NCI-H345 treated with DMSO at 0.1 percent for 48 hours (cell line): Measurements from ENCODE around the gene ZNRD2.

ENCODE experiments used
- DNase-seq: peaks from one replicate; lab custom pipeline; 2025; ENCODE audit not compliant: unreplicated experiment; lab: John Stamatoyannopoulos, UW

ZNRD2 gene

DNA sequence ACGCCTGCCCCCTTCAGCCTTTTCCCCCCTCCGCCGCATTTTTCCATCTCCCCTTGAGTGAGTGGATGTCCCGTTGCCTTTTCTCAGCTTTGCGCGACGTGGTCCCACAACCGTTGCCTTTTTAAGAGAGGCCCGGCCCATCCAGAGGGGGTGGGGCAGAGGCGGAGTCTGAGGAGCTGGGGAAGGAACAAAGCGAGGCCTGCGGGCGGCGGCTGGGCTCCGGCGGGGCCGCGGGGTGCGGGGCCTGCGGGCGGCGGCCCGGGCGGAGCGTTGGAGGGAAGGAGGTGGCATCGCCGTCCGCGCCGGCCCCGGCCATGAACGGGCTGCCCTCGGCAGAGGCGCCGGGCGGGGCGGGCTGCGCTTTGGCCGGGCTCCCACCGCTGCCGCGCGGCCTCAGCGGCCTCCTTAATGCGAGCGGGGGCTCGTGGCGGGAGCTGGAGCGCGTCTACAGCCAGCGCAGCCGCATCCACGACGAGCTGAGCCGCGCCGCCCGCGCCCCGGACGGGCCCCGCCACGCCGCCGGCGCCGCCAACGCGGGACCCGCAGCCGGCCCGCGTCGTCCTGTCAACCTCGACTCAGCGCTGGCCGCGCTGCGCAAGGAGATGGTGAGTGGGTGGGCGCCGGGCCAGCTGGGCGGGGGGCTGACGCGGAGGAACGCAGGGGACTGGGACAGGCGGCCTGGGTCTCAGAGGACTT is 2.2 kb downstream of the ZNRD2 start, which contains the start of gene FAM89B:
TSS of gene FAM89B (plus strand) at position 183 of the 696 bp plus-strand sequence. CDS start at position 315, 132 bp downstream.
- DNase-seq, result peak; percentile 27

DNA sequence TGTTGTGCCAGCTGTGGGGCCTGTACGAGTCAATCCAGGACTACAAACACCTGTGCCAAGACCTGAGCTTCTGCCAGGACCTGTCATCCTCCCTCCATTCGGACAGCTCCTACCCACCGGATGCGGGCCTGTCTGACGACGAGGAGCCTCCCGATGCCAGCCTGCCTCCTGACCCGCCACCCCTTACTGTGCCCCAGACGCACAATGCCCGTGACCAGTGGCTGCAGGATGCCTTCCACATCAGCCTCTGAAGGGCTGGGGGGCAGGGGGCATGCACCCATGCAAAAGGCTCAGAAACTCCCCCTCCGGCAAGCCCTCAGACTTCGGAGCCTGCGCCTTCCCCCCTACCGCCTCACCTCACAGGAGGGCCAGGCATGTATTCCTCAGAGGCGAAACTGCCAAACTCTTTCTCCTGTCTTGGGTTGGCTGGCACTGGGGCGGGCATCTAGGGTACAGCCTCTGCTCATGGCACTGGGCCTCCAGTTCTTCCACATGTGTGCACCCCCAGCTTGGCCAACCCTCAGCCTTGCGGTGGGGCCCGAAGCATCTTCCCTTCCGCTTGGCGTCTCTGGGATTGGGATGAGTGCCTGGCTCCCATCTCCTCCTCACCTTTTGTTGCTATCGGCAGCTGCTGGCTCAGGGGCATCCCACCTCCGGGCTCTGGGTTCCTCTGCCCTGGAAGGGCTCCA is 3.3 kb downstream of the ZNRD2 start:
- no peak for DNase-seq

DNA sequence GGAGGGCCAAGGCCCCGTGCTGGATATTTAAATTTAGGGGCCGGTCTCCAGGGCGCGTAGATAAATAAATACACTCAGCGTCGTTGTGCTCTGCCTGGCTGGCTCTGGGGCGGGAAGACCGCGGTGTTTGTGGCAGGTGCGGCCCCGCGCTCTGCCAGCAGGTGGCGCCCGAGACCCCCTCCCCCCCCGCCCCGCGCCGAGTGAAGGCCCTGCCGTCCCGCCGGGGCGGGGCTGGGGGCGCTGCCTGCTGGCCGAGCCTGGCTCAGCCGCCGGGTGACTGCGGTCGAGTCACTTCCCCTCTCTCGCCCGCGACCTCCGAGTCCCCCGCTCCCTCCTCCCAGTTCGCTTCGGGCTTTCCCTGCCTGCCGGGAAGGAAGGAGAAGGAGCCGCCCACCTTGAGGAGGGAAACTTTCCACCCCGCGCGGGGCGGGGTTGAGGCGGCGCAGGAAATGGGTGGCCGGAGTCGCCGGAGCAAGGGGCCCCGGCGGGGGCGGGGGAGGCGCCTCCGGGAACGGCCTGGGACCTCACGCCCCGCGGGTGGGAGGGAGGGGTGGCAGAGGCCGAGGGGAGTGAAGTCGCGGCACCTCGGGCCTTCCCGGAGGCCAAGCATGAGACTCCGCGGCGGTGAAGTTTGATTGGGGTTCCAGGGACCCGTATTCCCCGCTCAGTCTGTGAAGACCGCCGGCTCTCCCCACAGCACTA is 4.0 kb downstream of the ZNRD2 start:
- DNase-seq, result peak; percentile 41

DNA sequence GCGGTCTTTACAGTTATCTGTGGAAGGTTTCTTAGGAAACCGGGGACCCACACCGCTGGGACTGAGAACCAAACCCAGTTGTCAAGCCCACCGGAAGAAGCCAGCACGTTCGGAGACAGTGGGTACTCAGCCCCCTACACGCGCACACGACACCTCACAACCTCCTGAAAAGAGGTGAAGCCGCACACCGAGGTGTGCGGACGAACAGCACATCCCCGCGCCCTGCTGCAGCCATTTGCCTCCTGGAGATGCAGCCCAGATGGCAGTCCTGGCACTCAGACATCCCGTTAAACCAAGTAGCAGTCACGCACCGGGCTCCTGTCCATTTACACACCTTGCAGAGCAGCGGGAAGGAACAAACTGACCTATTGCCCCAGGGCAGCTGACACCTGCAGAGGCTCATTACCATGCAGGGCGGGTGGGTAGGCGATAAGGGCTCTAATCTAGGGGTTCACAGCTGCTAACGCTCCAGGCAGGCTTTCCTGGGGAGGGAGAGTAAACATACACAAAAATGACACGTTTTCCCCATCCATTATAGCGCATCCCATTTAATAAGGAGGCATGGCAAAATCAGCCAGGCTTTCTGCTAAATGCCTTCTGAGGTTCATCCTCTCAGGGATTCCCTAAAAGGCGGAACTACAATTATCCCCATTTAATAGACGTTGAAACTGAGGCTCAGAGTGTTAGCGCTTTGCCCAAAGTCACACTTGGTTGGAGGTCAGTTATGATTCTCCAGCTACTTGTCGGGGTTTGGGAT is 4.7 kb downstream of the ZNRD2 start:
- no peak for DNase-seq

DNA sequence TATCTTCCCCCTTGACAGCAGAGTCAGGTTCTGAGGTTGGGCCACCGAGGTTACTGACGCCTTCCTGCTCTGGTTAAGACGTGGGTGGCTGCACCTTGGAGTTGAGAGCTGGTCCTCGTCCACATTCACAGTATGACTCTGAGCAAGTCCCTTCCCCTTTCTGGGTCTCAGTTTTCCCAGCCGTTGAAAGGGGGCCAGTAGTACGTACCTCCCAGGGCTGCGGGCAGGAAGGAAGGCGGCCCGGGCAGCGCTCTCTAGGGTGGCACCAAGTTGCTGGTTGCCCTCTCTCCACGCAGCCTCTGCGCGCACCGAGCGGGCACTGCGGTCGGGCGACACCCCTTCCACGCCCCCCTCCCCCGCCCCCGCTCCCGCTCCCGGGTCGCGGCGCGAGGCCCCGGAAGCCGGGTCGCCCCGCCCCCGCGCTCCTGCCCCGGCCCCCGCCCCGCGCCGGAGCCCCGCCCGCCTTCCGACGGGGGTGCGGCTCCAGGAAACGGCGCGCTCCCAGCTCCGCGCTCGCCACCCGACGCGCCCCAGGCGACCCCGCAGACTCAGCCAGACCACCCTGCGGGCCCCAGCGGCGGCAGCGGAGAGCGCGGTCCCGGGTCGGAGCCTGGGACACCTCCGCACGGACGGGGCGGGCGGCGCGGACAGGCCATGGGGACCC is 5.4 kb downstream of the ZNRD2 start, which contains the start of gene EHBP1L1:
TSS of gene EHBP1L1 (plus strand) at position 486 of the 664 bp plus-strand sequence. CDS start 250 bp downstream, outside the sequence.
- no peak for DNase-seq

DNA sequence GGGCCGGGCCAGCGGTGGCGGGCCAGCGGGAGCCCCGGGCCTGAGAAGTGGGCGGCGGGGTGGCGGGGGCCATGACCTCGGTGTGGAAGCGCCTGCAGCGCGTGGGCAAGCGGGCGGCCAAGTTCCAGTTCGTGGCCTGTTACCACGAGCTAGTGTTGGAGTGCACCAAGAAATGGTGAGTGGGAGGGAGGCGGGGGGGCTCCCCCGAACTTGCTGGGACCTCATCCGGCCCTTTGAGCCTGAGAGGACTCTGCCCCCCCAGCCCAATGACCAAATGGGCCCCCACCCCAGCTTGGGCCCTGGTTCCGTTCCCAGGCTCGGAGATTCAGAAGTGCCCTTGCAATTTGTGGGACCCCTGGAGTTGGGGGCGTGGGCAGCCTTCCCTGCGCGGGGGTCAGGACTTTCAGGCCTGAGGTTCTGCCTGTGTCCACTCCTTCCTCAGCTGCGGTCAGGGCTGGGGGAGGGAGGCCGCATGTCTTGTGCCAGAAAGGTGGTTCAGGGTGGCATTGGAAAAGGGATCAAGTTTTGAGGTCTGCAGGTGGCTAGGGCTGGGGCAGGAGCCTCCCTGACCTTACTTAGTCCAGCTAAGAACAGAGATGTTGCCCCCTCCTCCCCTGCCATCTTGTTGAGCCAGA is 6.1 kb downstream of the ZNRD2 start:
- no peak for DNase-seq

DNA sequence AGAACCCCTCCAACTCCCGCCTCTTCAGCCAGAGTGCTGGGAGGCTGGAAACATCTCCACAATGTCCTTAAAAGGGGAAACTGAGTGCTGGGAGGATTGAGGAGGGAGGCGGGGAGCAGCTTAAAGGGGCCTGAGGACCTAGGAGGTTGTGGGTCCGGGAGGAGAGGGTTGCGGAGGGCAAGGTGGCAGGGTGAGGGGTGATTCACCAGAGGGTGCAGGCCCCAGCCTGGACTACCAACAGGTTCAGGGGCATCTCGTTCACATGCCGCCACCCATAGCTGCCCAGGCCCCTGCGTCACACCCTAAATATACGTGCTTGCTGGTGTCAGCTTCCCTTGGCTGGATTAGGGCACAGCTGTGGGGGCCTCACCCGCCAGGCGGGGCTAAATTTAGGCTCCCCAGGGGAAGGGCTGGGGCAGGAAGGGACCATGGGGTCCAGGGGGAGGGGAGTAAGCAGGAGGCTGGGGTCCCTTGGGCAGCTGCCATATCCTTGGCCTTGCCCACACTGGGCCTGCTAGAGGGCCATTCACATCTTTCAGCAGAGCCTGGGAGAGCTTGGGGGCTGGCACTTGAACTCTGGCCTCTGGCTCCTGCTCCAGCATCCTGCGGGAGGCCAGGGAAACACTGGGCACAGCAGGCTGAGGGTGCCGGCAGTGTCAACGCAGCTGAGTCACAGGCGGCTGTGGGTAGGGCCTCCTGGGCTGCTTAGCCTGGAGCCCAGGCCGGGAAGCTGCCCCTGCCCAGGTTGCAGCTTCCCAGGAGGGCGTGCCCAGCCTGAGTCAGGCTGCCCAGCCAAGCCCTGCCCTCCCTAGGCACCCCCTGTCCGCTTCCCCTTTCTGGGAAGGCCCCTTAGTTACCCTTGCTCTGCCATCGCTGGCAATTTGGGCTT is 6.8 kb downstream of the ZNRD2 start:
- DNase-seq, result no peak

DNA sequence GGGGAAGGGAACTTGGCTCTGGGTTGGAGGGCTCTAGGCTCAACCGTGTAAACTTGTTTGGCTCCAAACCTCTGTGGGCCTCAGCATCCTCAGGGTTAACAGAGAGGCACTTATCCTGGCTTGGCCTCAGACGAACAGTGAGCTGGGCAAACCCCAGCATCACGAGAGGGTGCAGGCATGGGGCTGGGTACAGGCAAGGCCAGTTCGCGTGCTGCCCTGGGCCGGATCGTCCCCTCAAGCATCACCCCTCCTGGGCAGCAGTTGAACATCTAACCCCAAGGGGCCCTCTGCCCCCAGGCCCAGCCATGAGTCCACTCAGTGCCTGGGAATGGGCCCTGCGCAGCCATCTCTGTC is 7.5 kb downstream of the ZNRD2 start:
- no peak for DNase-seq

DNA sequence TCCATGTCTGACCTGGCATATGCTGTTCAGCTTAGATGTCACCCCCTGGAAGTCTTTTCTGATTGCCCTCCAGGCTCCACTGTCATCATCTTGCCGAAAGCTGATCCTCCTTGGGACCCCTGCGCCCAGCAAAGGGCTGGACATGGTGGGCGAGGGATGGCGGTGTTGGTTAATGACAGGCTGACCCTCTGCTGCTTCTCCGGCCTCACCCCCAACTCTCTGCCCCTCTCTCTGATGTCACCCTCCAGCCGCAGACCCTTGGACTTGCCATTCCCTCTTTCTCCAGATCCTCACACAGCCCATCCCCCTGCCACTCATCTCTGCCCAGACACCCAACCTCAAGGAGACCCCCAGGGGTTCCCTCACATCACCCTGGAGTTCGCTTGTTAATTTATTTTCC is 7.9 kb downstream of the ZNRD2 start:
- no peak for DNase-seq

DNA sequence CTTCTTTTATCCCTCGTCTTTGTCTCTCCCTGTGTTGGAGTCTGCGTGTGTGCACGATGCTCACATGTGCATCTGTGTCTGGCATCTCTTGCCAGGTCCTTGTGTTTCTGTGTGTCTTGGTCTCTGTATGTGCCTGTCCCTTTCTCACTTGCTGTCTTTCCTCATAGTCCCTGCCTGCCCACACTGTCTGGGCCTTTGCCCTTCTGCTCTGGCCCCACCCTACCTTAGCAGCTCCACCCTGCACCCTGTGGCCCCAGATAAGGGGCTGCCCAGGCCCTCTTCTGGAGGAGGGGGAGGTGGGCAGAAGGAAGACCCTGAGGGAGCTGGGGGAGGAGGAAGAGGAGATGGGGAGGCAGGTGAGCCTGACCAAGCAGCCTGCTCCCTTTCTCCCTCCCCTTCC is 8.4 kb downstream of the ZNRD2 start:
- DNase-seq, result no peak

DNA sequence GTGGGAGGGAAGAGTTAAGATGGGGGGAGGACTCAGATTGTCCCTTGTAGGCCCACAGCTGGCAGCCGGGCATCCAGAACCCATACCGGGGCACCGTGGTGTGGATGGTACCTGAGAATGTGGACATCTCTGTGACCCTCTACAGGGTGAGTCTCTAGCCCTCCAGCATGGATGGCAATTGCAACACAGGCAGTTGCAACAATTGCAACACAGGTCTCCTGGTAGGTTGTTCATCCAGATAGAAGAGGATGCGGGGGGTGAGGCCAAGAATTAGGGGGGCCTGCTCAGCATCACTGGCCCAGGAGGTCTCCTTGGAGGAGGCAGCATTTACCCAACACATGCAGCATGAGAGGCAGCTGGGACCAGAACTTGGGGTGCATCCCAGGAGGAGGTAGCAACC is 9.0 kb downstream of the ZNRD2 start:
- DNase-seq, result no peak

DNA sequence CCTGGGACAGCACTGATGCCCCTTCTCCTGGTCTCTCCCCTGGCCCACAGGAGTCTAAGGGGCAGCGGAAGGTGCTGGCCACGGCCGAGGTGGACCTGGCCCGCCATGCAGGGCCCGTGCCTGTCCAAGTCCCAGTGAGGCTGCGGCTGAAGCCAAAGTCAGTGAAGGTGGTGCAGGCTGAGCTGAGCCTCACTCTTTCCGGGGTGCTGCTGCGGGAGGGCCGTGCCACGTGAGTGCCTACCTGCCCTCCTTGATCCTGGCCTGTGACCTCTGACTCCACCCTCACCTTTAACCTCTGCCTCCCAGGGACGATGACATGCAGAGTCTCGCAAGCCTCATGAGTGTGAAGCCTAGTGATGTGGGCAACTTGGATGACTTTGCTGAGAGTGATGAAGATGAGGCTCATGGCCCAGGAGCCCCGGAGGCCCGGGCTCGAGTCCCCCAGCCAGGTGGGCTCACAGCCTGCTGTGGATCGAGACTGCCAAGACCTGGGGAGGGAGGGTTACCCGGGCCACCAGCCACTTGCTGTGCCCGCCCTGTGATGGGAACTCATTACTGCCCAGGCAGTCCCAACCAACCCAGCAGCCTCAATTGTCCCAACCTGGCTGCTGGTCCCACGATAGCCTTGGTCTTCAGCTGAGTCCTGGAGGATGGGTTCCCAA is 9.9 kb downstream of the ZNRD2 start:
- no peak for DNase-seq

DNA sequence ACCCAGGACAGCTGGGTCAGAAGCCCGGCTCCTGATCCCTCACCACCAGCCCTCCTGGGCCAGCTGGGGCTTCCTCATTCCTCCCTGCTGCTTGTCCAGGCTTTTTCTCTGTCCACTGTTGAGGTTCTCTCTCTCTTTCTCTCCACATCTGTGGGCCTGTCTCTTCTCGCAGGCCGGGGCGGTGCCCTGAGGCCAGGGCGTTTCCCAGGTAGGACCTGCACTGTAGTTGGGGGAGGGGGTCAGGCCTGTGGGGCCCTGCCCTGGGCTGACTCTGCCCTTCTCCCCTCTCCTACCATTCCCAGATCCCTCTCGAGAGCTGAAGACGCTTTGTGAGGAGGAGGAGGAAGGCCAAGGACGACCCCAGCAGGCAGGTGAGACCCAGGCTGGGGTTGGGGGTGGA is 10.5 kb downstream of the ZNRD2 start:
- no peak for DNase-seq

DNA sequence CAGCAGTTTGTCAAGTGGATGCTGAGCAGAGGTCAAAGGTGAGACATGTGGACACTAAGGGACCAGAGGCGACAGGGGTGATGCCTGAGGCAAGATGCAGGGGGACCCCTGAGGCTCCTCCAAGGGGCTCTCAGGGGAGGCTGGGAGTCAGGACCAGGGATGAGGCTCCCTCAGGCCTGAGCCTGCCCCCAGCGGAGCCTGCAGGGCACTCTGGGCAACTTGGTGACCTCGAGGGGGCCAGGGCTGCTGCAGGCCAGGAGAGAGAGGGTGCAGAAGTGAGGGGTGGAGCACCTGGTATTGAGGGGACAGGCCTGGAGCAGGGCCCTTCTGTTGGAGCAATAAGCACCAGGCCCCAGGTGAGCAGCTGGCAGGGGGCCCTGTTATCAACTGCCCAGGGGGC is 11.7 kb downstream of the ZNRD2 start:
- no peak for DNase-seq

DNA sequence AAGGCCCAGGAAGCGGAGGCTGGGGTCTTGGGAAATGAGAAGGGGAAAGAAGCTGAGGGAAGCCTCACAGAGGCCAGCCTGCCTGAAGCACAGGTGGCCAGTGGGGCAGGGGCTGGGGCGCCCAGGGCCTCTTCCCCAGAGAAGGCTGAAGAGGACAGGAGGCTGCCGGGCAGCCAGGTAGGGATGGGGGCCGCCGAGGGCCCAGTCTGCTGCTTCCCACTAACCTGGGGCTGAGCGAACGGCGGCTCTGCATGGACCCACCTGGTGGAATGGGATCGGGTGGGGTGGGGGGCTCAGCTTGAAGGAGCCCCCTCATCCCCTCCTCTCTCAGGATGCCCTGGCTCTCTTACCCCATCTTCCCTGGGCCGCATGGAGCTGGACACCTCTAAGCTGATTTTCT is 13.3 kb downstream of the ZNRD2 start:
- DNase-seq, result no peak

DNA sequence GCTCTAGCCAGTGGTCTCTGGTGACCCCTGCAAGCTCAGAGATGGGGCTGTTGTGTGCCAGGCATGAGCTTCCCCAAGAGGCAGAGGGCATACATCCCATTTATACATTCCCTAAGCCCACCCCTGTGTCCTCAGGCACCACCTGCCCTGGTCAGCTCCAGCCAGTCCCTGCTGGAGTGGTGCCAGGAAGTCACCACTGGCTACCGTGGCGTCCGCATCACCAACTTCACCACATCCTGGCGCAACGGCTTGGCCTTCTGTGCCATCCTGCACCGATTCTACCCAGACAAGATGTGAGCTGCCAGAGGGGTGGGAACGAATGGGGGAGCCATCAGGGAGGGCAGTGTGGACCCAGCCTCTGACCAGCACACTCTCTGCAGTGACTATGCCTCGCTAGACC is 13.8 kb downstream of the ZNRD2 start:
- DNase-seq, result no peak

DNA sequence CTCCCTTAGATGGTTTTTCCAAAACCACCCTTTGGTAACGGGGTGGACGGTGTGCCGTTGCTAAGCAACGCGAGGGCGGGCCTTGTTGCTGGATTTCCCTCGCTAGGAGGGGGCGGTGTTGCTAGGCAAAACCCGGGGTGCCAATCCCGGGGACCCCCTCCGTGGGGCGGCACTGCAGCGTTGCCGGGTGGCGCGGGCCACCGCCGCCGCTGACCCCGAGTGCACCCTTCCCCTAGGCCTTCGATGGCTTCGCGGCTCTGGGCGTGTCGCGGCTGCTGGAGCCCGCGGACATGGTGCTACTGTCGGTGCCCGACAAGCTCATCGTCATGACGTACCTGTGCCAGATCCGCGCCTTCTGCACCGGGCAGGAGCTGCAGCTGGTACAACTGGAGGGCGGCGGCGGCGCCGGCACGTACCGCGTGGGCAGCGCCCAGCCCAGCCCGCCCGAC is 14.5 kb downstream of the ZNRD2 start:
- DNase-seq, result no peak

DNA sequence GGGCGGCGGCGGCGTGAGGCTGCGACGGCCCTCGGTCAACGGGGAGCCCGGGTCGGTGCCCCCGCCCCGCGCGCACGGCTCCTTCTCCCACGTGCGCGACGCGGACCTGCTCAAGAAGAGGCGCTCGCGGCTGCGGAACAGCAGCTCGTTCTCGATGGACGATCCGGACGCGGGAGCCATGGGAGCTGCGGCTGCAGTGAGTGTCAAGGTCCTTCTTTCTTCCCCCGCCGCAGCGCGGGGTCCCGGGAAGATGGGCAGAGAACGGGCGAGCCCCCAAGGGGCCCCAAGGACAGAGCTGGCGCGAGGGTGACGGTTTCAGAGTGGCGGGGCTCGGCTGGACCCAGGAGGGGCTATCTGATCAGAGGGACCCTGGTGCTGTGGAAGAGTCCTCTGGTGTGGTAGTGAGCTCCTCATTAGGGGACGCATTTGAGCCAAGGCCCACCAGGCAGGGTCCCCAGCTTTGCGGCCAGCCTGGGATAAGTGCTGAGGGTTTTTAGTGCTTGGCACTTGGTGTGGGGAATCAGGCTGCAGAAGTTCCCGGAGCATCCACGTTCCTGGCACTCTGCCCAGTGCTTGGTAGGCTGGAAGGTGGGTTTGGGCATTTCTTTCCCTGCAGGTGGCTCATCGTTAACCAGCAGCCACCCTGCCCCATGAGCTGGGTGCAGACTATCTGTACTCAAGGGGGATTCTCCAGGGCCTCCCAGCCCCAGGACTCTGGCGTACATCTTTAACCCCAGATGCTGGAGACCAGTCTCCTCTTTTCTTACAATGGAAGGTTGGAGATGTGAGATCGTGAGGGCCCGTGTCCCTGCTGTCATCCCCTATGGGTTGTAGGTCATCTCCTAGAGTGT is 15.3 kb downstream of the ZNRD2 start:
- peak; percentile 35 for DNase-seq
